GM12878 (cell line): ENCODE measurements around the gene CMTM1. TPM values are rescaled to one million over a fixed set of nuclear protein-coding genes. Genes with fewer than 3 reads are reported as not detected.

Experiments used
- ATF3 ChIP-seq: IDR thresholded peaks from 2 replicates; pipeline ENCODE4 v1.6.1; 2011; ENCODE audit warnings: low read depth, mild to moderate bottlenecking, low read length, moderate library complexity, borderline replicate concordance; ENCODE audit errors: extremely low read depth
- BMI1 ChIP-seq: fragments of 450-650 bp; IDR thresholded peaks from 2 replicates; pipeline ENCODE4 v1.6.1; 2016; ENCODE audit warnings: mild to moderate bottlenecking, moderate library complexity, borderline replicate concordance
- CHD4 ChIP-seq: fragments of 200-600 bp; sonication (generic); IDR thresholded peaks from 2 replicates; pipeline ENCODE4 v1.6.1; 2016; ENCODE audit warnings: mild to moderate bottlenecking
- KDM1A ChIP-seq: fragments of 200-600 bp; sonication (generic); IDR thresholded peaks from 2 replicates; pipeline ENCODE4 v1.6.1; 2016; ENCODE audit warnings: borderline replicate concordance
- LARP7 ChIP-seq: fragments of 450-650 bp; IDR thresholded peaks from 2 replicates; pipeline ENCODE4 v1.6.1; 2017; ENCODE audit warnings: mild to moderate bottlenecking
- MEF2A ChIP-seq: IDR thresholded peaks from 2 replicates; pipeline ENCODE4 v1.6.1; 2011; ENCODE audit warnings: low read depth, mild to moderate bottlenecking, low read length, moderate library complexity; ENCODE audit not compliant: insufficient read depth
- MTA2 ChIP-seq: fragments of 450-650 bp; IDR thresholded peaks from 2 replicates; pipeline ENCODE4 v1.6.1; 2016; ENCODE audit warnings: low read depth, mild to moderate bottlenecking, moderate library complexity
- NR2C1 ChIP-seq: fragments of 450-650 bp; IDR thresholded peaks from 2 replicates; pipeline ENCODE4 v1.6.1; 2017; ENCODE audit warnings: antibody characterized with exemption, mild to moderate bottlenecking, moderate library complexity
- NR2F1 ChIP-seq: fragments of 450-650 bp; conservative IDR thresholded peaks from 2 replicates; pipeline ENCODE4 v1.6.1; 2017; ENCODE audit warnings: mild to moderate bottlenecking
- PAX8 ChIP-seq: fragments of 450-650 bp; IDR thresholded peaks from 2 replicates; pipeline ENCODE4 v1.6.1; 2017; ENCODE audit warnings: mild to moderate bottlenecking, moderate library complexity
- PRDM15 ChIP-seq: fragments of 450-650 bp; formaldehyde crosslinking; IDR thresholded peaks from 2 replicates; pipeline ENCODE4 v1.4.0; 2020; ENCODE audit warnings: mild to moderate bottlenecking, moderate library complexity
- SP1 ChIP-seq: IDR thresholded peaks from one replicate; pipeline ENCODE4 v1.6.1; 2011; ENCODE audit warnings: low read depth, low read length
- SREBF2 ChIP-seq: IDR thresholded peaks from 2 replicates; pipeline ENCODE4 v1.6.1; 2012; ENCODE audit warnings: mild to moderate bottlenecking, low read length
- STAT1 ChIP-seq: fragments of 450-650 bp; conservative IDR thresholded peaks from 2 replicates; pipeline ENCODE4 v1.6.1; 2014; ENCODE audit warnings: antibody characterized with exemption, mild to moderate bottlenecking
- TAF1 ChIP-seq: IDR thresholded peaks from 2 replicates; pipeline ENCODE4 v1.6.1; 2011; ENCODE audit warnings: mild to moderate bottlenecking, low read depth, low read length, borderline replicate concordance
- TCF3 ChIP-seq: IDR thresholded peaks from 2 replicates; pipeline ENCODE4 v1.6.1; 2012; ENCODE audit warnings: low read depth, mild to moderate bottlenecking, low read length, borderline replicate concordance; ENCODE audit not compliant: insufficient read depth
- ZNF207 ChIP-seq: fragments of 450-650 bp; IDR thresholded peaks from 2 replicates; pipeline ENCODE4 v1.6.1; 2014; ENCODE audit warnings: antibody characterized with exemption, mild to moderate bottlenecking, borderline replicate concordance
- ZNF384 ChIP-seq: IDR thresholded peaks from 2 replicates; pipeline ENCODE4 v1.6.1; 2012; ENCODE audit warnings: low read depth, mild to moderate bottlenecking, low read length, improper control_type of control experiment, borderline replicate concordance
- ZNF592 ChIP-seq: fragments of 450-650 bp; IDR thresholded peaks from 2 replicates; pipeline ENCODE4 v1.6.1; 2017; ENCODE audit warnings: mild to moderate bottlenecking, moderate library complexity
- polyA plus RNA-seq, 11 experiments: library from polyadenylated mRNA; depleted of rRNA in 4 of 11; unstranded in 6 of 11; stranded (reverse) in 5 of 11; fragments of >200 nt; fragmentation: Nextera tagmentation in 4 of 11; fragmentation: Illumina TruSeq in 1 of 11; extraction: Ambion mirVana in 4 of 11; extraction: Trizol in 1 of 11; gene quantifications; 1 replicate in 1 of 11; 2 replicates in 10 of 11; pipeline versions ENCODE4 v1.2.1 to v1.2.3, GENCODE V29; 2011 to 2016; ENCODE audit warnings: inconsistent platforms in 2 of 11, missing spikeins in 2 of 11, low read depth in 1 of 11
- total RNA-seq, 4 experiments: library from RNA; depleted of rRNA in 3 of 4; stranded (reverse); fragments of >200 nt in 3 of 4; fragmentation: Illumina TruSeq in 1 of 4; extraction: Trizol in 1 of 4; gene quantifications; 2 replicates each; pipeline versions ENCODE4 v1.2.1 to v1.2.3, GENCODE V29; 2013 to 2021

CMTM1 gene
- total and polyA plus RNA-seq, 10 of the 15 experiments (the other 5 are each of a cell fraction or from before 2014, with no cell fraction given) = 0.09 to 3.0 (median 1.4) TPM; not detected in 2

- no peak for TF ChIP-seq PRDM15 (CRISPR knock-in tag)
- no peak for TF ChIP-seq ATF3
- TF ChIP-seq NR2F1 = peak; percentile 26; the same call in 1 of the 2 replicates
- no peak for TF ChIP-seq ZNF207
- no peak for TF ChIP-seq BMI1
- TF ChIP-seq LARP7 = peak; percentile 66; the same call in 1 of the 2 replicates
- TF ChIP-seq ZNF384 = no peak
- no peak for TF ChIP-seq KDM1A
- TF ChIP-seq MEF2A = no peak
- no peak for TF ChIP-seq TAF1
- TF ChIP-seq TCF3 = no peak
- no peak for TF ChIP-seq ZNF592
- no peak for TF ChIP-seq NR2C1
- TF ChIP-seq STAT1 = no peak
- TF ChIP-seq SREBF2 = no peak
- no peak for TF ChIP-seq CHD4
- no peak for TF ChIP-seq SP1
- TF ChIP-seq PAX8 = no peak
- TF ChIP-seq MTA2 = no peak
Observed at GRCh38 chr16:66608241-66609138, 42.3 kb downstream of the CMTM1 start (continued).
